ENCODE results near the gene LGALS13. TPM values are rescaled to one million over a fixed set of nuclear protein-coding genes. Genes with fewer than 3 reads are reported as not detected.

The LGALS13 gene
- total RNA-seq, 2 donors from 2014 or later = not detected

DNA sequence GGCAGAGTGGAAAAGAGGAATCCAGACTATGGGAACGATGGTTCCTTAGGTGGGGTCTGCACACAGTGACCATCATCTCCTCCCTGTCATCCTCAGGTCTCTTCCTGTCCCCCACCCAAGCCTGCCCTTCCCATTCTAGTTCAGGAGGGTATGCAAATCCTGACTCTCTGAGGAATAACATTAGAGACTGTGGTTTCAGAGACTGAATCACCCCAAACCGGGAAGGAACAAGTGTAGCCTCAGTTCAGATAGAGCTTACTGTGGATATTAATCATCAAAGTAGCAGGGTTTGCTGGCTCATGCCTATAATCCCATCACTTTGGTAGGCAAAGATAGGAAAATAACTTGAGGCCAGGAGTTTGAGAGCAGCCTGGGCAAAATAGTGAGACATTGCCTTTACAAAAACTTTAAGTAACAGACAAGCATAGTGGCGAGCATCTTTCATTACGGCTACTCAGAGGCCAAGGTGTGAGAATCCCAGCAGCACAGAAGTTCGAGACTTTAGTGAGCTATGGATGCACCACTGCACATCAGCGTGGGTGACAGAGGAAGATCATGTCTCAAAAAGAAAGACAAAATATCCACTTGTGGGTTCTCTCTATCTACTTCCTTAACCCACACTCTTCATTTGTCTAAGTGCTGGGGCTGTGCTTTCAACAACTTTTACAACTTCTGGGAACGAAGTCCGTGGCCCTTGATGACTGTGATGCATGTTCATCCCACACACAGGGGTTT, 19.3 kb upstream of the LGALS13 start:
- Histone ChIP-seq H3K27me3 (no peaks in the 10 kb centered on the region), H3K4me3 (no peak overlapping the region), H3K4me1 (no peaks in the 10 kb centered on the region), H3K9me3 (no peaks in the 10 kb centered on the region), H3K9ac (ENCODE audit: low read depth in 2 of 2, low read length in 2 of 2) (no peak overlapping the region), H3K36me3 (no peaks in the 10 kb centered on the region), H3K27ac (no peak overlapping the region)
- intact Hi-C loops (cut with DNase I) = no loop called here
- TF ChIP-seq CTCF (IDR thresholded peaks at IDR 0.05) = no peak
- no peak for DNase-seq

- Histone ChIP-seq H3K9me3 (no peaks in the 10 kb centered on the region), H3K27ac (no peak overlapping the region), H3K9ac (ENCODE audit: low read depth in 2 of 2, low read length in 2 of 2) (no peak overlapping the region), H3K36me3 (no peaks in the 10 kb centered on the region), H3K27me3 (no peaks in the 10 kb centered on the region), H3K4me3 (no peak overlapping the region), H3K4me1 (no peaks in the 10 kb centered on the region)
- no peak for TF ChIP-seq CTCF (IDR thresholded peaks at IDR 0.05)
- intact Hi-C loops (cut with DNase I) = no loop called here
- DNase-seq = no peak
Observed at GRCh38 chr19:39587496-39587895, 14.8 kb upstream of the LGALS13 start.

GRCh38 chr19:39588066-39588465, 14.3 kb upstream of the LGALS13 start:
- H3K27ac ChIP-seq = no peak overlapping the region
- DNase-seq = no peak
- H3K9me3 ChIP-seq = no peaks in the 10 kb centered on the region
- intact Hi-C loops (cut with DNase I) = no loop called here
- H3K4me3 ChIP-seq = no peak overlapping the region
- H3K27me3 ChIP-seq = no peaks in the 10 kb centered on the region
- TF ChIP-seq CTCF (IDR thresholded peaks at IDR 0.05) = no peak
- no peak overlapping the region for H3K9ac ChIP-seq (ENCODE audit: low read depth in 2 of 2, low read length in 2 of 2)
- H3K36me3 ChIP-seq = no peaks in the 10 kb centered on the region
- H3K4me1 ChIP-seq = no peaks in the 10 kb centered on the region

DNA sequence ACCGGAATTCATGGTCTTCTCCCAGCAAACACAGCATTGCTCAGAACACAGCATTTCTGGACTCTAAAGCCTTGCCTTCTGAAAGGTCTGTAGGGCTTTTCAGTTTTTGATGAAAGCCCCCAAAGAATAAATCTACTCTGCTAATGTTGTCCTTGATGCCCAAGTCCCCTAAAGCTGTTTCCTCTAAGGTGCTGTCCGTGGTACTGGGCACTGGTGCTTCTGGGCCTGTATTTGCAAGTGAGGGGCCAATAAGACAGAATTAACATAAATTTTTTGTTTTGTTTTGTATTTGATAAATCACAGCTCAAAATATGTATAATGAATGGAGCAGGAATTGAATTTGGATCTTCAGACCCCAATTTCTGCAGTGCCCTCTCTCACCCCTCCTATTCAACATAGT, 12.1 kb upstream of the LGALS13 start:
- Histone ChIP-seq H3K9ac (ENCODE audit: low read depth in 2 of 2, low read length in 2 of 2) (no peak overlapping the region), H3K27ac (no peak overlapping the region), H3K9me3 (no peaks in the 10 kb centered on the region), H3K4me3 (no peak overlapping the region), H3K27me3 (no peaks in the 10 kb centered on the region), H3K4me1 (no peaks in the 10 kb centered on the region), H3K36me3 (no peaks in the 10 kb centered on the region)
- no peak for TF ChIP-seq CTCF (IDR thresholded peaks at IDR 0.05)
- intact Hi-C loops (cut with DNase I) = no loop called here
- DNase-seq = no peak

- intact Hi-C loops (cut with DNase I) = no loop called here
- Histone ChIP-seq H3K9me3 (no peaks in the 10 kb centered on the region), H3K4me1 (no peaks in the 10 kb centered on the region), H3K9ac (ENCODE audit: low read depth in 2 of 2, low read length in 2 of 2) (no peak overlapping the region), H3K27ac (no peak overlapping the region), H3K4me3 (no peak overlapping the region), H3K27me3 (no peaks in the 10 kb centered on the region), H3K36me3 (no peaks in the 10 kb centered on the region)
- DNase-seq = no peak
- TF ChIP-seq CTCF (IDR thresholded peaks at IDR 0.05) = no peak
Observed at GRCh38 chr19:39592381-39592780, 9.9 kb upstream of the LGALS13 start.
